ENCODE measurements around the gene PIK3CB. TPM values are rescaled to one million over a fixed set of nuclear protein-coding genes. Genes with fewer than 3 reads are reported as not detected.

PIK3CB gene
- total and polyA plus RNA-seq, 2 of the 8 experiments (the other 6 are each of a cell fraction or from before 2014, with no cell fraction given) = 8.3 to 35.2 TPM

DNA sequence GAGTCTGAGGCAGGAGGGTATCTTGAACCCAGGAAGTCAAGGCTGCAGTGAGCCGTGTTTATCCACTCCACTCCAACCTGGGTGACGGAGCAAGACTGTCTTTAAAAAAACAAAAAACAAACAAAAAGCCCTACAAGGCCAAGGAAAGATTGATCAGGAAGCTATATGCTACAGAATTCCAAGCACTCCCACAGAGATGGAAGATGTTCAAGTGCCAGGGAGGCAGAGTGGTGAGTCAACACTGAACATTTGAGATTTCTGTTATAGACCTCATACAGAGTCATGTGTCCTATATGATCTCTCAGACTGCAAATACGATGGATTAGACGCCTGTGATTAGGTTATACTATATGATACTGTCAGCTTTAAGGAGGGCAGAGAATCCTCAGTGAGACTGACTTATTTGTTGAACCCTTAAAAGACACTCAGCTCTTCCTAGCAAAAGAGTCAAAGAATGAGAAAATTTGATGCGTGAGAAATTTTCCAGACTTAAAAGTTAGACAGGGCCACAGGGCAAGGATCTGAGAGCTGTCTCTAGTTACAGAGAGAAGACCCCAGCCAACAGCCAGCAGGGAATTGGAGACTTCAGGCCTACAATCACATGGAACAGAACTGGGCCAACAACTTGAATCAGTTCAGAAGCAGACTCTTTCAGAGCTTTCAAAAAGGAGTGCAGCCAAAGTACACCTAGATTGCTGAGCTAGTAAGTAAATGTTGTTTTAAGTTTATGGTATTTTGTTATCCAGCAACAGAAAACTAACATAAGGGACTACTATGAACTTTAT, 107.6 kb downstream of the PIK3CB start:
- ChIA-PET CTCF (ENCODE audit: partially characterized antibody) (interaction anchor here (0.6 to 1.8 kb wide), 8 partner anchors 12 to 196 kb away, joined by 3 to 10 read pairs (median 4); no protein-coding TSS in a partner anchor), POLR2A (ENCODE audit: partially characterized antibody) (interaction anchor here (0.6 to 1.3 kb wide), 3 partner anchors 9 to 200 kb away, joined by 3 to 4 read pairs (median 4); no protein-coding TSS in a partner anchor)
- Histone ChIP-seq H4K8ac (ENCODE audit: extremely low read depth, insufficient read depth, low read length) (no peak overlapping the region), H3K23me2 (ENCODE audit: low read depth, low read length) (no peaks in the 10 kb centered on the region), H3K4me2 (ENCODE audit: insufficient read depth in 1 of 2, low read depth in 2 of 2, low read length in 2 of 2) (no peak overlapping the region), H3K9ac (replicated peaks in 1 of 4; ENCODE audit: extremely low read depth in 1 of 4, low read depth in 3 of 4, low read length in 3 of 4) (no peak overlapping the region), H3K79me1 (ENCODE audit: low read depth, low read length) (no peaks in the 10 kb centered on the region), H2BK15ac (ENCODE audit: low read length) (no peak overlapping the region), H3K14ac (ENCODE audit: insufficient read length) (no peak overlapping the region), H3K56ac (replicated peaks; ENCODE audit: insufficient read length, low read depth, low read length) (no peak overlapping the region), H2BK5ac (ENCODE audit: low read depth, low read length) (no peak overlapping the region), H2AFZ (ENCODE audit: low read length) (no peak overlapping the region), H3K27ac (ENCODE audit: low read depth, low read length) (no peak overlapping the region), H3K4me3 (ENCODE audit: extremely low read depth in 1 of 4, insufficient read depth in 2 of 4, low read depth in 3 of 4, low read length in 4 of 4) (no peak overlapping the region), H2BK12ac (ENCODE audit: low read depth, low read length) (no peak overlapping the region), H3K4ac (replicated peaks; ENCODE audit: insufficient read length, low read depth, low read length) (no peak overlapping the region), H3K79me2 (ENCODE audit: control insufficient read depth in 1 of 2, insufficient read depth in 2 of 2, low read length in 2 of 2) (no peaks in the 10 kb centered on the region), H4K5ac (ENCODE audit: insufficient read length, low read depth, low read length) (no peak overlapping the region), H3K36me3 (ENCODE audit: control insufficient read depth in 2 of 4, insufficient read depth in 4 of 4, low read length in 3 of 4) (no peaks in the 10 kb centered on the region), H3K4me1 (replicated peaks in 1 of 4; ENCODE audit: control insufficient read depth in 3 of 4, insufficient read depth in 4 of 4, low read length in 3 of 4) (no peaks in the 10 kb centered on the region; a peak in 1 of 7 replicates), H4K91ac (replicated peaks; ENCODE audit: insufficient read length, low read length) (no peak overlapping the region), H2BK20ac (ENCODE audit: low read length) (no peak overlapping the region), H2AK5ac (ENCODE audit: low read depth, low read length) (no peak overlapping the region), H3K18ac (ENCODE audit: extremely low read depth, low read length) (no peak overlapping the region), H4K20me1 (replicated peaks in 1 of 2; ENCODE audit: control insufficient read depth in 1 of 2, insufficient read depth in 2 of 2, low read length in 2 of 2) (no peaks in the 10 kb centered on the region), H2BK120ac (replicated peaks; ENCODE audit: low read depth, low read length) (no peak overlapping the region), H3K9me3 (ENCODE audit: insufficient read depth in 2 of 2, low read depth in 1 of 2, low read length in 1 of 2) (no peaks in the 10 kb centered on the region), H3K23ac (ENCODE audit: insufficient read length) (no peak overlapping the region), H3K27me3 (replicated peaks in 1 of 4; ENCODE audit: control insufficient read depth in 3 of 4, extremely low read depth in 1 of 4, insufficient read depth in 3 of 4, low read length in 3 of 4) (no peaks in the 10 kb centered on the region)
- 88% methylated on average over 5 of the region's 5 CpGs; no CpG with 5 or more reads in 1 of the 2 experiments for WGBS, 2 experiments (ENCODE audit: extremely low coverage in 1 of 2, insufficient coverage in 1 of 2, insufficient read length in 1 of 2, insufficient replicate concordance in 2 of 2, low coverage in 1 of 2, low lambda C conversion rate in 2 of 2, missing lambda C conversion rate in 1 of 2)
- FAIRE-seq = no peak
- DNase-seq (ENCODE audit: low read depth in 1 of 2, low spot score in 2 of 2) = no peak
- no peak for TF ChIP-seq SP2 (IDR thresholded peaks at IDR 0.05; ENCODE audit: low read length)
- TF ChIP-seq SUZ12 (IDR thresholded peaks at IDR 0.05; ENCODE audit: low read length) = no peak
- no peak for TF ChIP-seq BCL11A (IDR thresholded peaks at IDR 0.05; ENCODE audit: low read depth in 2 of 2, low read length in 2 of 2)
- TF ChIP-seq, protein P1, sequence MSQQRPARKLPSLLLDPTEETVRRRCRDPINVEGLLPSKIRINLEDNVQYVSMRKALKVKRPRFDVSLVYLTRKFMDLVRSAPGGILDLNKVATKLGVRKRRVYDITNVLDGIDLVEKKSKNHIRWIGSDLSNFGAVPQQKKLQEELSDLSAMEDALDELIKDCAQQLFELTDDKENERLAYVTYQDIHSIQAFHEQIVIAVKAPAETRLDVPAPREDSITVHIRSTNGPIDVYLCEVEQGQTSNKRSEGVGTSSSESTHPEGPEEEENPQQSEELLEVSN (IDR thresholded peaks at IDR 0.05) = no peak
- no peak for TF ChIP-seq SIX5 (IDR thresholded peaks at IDR 0.05; ENCODE audit: low read depth, low read length)
- TF ChIP-seq POU5F1 (IDR thresholded peaks at IDR 0.05; ENCODE audit: low read depth, low read length) = no peak
- TF ChIP-seq EGR1 (IDR thresholded peaks at IDR 0.05; ENCODE audit: borderline replicate concordance, low read depth, low read length) = no peak
- no peak for TF ChIP-seq FOSL1 (IDR thresholded peaks at IDR 0.05; ENCODE audit: insufficient read depth, low read depth, low read length)
- no peak for TF ChIP-seq JUND (IDR thresholded peaks at IDR 0.05; ENCODE audit: low read length)
- TF ChIP-seq CTBP2 (IDR thresholded peaks at IDR 0.05; ENCODE audit: borderline replicate concordance, insufficient read depth, insufficient read length, low read length) = no peak
- TF ChIP-seq GABPA (IDR thresholded peaks at IDR 0.05; ENCODE audit: borderline replicate concordance, insufficient read depth, low read length) = no peak
- no peak for TF ChIP-seq TAF1 (IDR thresholded peaks at IDR 0.05; ENCODE audit: low read depth, low read length)
- TF ChIP-seq CHD1 (IDR thresholded peaks at IDR 0.05; ENCODE audit: low read depth, low read length) = no peak
